Measurements from ENCODE around the gene GRIP2.

Gene GRIP2

DNA sequence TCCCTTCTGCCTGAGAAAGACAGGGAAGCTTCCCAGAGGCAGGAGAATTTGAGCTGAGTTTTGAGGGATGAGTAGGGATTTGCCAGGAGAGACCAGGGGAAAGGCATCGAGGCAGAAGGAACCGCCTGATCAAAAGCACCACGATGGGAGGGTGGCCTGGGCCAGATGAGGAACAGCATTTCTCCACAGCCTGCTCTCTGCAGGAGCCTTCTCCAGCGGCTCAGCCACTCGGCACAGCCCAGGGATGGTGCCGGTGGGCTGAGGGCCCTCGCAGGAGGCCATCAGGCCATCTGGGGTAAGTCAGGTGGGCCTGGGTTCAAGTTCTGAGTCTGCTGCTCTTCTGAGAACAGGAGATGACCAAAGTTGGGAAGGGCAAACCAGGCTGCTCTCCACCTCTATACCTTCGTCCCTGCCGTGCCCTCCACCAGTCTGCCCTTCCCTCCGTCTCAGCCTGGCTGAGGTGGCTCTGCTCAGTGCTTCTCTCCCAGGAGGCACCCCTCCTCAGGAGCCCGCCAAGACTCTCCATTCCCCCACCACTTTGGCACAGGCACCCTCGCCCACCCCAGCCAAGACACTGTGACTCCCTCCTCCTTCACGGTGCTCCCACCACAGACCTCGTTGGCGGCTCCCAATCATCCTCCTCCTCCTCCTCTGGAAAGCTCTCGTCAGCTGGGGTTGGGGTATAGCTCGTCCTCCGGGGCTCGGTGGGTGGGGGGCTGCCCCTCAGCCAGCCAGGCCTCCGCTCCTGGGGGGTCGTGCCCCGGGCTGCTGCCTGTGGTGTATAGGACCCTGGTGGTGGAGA is 34.9 kb downstream of the GRIP2 start:
- no peak for DNase-seq

DNA sequence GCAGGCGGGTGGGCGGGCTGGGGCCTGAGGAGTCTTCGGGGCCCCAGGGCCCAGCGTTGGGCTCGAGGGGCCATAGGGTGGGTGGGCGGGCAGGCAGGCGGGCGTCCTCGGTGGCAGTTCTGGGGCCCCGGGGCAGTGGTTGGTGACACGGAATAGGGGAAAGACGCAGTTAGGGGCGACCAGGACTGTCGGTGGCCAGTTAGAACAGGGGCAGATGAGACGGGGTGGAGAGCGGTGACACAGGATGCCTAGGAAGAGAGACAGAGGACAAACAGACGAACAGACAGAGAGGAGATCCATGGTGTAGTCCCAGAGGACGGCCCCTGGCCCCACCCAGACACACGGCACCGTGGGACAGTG is 36.5 kb downstream of the GRIP2 start:
- no peak for DNase-seq

GRCh38 chr3:14503033-14503705 is 37.0 kb downstream of the GRIP2 start:
- no peak for DNase-seq

DNA sequence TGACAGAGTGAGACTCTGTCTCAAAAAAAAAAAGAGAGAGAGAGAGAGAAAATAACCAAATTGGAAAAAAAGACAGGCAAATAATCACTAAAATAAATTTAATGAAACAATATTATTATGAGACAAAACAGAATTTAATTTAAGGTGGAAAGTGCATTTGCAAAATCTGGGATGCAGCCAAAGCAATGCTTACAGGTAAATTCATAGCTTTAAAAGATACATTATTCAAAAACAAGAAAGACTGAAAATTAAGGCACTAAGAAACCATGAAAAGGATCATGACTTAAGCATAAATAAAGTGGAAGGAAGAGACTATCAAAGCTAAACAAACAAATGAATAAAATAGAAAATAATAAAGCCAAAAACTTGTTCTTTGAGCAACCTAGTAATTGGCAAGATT is 37.7 kb downstream of the GRIP2 start:
- no peak for DNase-seq

GRCh38 chr3:14497321-14497720 is 42.8 kb downstream of the GRIP2 start:
- DNase-seq, result no peak

DNA sequence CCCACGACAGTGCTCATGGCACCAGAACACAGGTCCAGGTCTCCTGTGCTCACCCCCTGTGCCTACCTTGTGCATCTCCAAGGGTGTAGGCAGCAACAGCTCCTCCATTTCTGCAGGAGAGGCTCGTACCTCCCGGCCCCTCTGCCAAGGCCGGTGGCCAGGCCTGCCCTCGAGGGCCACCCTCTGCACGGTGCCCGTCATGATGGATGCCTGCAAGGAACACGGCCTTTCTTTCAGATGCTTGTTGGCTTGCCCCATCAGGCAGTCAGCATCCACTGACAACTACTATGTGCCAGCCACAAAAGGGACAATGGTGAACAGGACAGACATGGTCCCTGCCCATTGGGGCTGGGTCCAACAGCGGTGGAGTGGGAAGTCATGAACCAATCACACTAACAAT is 43.8 kb downstream of the GRIP2 start:
- DNase-seq, result no peak

DNA sequence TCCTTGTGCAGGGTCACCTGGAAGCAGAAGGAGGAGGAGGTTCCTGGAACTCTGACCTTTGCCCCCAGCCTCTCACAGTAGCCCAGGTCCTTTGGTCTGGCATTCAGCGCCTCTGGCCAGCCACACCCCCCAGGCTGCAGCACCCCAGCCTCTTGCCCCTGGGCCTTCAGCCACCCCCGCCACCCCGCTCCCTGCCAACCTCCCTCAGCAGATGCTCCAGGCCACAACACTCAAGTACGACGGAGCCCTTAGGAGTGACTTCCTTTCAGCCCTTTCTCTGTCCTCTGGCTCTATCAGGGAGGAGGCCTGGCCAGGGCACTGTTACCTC is 45.2 kb downstream of the GRIP2 start:
- no peak for DNase-seq

DNA sequence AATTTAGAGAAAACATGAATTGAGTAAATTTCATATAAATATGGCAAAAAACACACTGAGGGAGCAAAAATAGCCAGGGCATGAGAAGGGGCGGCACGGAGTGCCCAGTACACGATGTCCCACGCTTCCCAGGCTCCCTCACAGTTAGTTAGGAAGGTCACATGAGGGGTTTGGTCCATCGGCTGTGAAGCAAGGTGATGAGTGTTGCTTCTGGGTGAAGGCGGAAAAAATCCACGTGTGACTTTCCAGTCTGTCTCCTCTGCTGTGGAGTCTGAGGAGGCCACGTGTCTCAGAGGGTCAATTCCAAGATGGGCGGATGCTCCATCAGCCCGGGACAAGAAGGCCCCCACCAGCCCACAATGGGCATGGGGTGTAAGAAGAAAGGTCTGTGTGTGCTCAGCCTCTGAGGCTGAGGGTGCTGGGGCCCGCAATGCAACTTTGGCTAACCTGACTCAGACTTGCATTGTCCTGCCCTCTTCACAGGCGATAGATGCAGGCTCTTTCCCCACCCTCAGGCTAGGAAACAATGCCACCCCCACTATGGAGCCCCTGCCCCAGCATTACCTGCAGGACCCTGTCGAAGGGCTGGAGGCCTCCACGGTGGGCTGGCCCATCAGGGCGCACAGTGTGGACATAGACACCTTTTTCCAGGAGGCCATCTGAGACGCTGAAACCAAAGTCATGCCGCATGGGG is 45.7 kb downstream of the GRIP2 start:
- DNase-seq, result no peak

GRCh38 chr3:14492948-14493881 is 46.9 kb downstream of the GRIP2 start:
- no peak for DNase-seq

DNA sequence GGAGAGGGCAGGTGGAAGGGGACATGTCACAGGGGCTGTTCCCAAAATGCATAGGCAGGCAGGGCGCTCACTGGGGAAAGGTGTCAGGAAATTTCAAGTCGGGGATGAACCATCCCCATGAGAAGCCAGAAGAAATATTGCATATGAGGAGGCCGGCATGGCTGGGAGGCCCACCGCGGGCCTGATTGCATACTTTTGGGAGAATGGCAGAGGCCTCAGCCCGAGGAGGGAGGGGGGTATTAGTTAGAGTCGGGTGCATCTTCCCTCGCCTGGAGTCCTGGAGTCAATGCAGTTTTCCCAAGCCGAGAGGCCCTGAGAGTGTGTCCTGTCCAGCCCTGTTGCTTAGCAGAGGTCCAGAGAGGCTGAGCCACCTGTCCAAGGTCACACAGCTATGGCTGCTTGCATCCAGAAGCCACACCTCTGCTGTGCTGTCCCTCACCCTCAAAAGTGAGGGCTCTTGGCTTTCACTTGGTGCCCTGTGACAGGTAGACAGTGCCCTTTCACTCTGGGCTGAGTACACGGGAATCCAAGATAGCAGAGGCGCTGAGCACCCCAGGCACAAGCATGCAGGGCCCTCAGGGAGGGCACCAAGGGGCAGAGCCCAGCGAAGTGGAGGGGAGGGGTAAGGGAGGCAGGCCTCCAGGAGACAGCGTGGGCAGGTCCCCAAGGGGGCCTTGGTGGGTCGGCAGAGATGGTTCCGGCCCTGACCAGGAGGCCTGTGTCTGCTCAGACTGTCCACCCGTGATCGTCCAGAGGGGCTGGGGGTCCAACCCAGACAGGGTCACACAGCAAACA is 48.5 kb downstream of the GRIP2 start:
- no peak for DNase-seq

GRCh38 chr3:14490831-14491230 is 49.3 kb downstream of the GRIP2 start:
- DNase-seq, result no peak

- no peak for DNase-seq
These were observed 49.9 kb downstream of the GRIP2 start for GRCh38 chr3:14490255-14490654.

- DNase-seq, result no peak
These were observed 50.5 kb downstream of the GRIP2 start for GRCh38 chr3:14489641-14490040.

- DNase-seq, result no peak
These were observed 51.7 kb downstream of the GRIP2 start for GRCh38 chr3:14488286-14489041.

DNA sequence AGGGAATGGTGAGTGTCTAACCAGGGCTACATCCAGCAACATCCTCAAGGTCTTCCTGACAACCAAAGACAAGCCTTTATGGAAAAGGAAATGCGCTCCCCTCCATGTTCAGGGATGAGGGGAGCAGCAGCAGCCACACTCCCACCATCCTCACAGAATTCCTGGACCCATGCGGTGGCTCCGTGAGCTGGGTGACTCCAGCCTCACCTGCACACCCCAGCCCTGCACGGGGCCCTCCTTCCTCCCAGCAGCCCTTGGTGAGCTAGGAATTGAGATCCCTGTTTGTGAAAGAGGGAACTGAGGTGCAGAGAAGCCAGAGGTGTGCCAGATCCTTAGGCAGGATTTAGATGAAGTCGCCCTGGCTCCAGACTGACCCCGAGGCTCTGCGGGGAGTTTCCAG is 52.3 kb downstream of the GRIP2 start:
- DNase-seq, result no peak

DNA sequence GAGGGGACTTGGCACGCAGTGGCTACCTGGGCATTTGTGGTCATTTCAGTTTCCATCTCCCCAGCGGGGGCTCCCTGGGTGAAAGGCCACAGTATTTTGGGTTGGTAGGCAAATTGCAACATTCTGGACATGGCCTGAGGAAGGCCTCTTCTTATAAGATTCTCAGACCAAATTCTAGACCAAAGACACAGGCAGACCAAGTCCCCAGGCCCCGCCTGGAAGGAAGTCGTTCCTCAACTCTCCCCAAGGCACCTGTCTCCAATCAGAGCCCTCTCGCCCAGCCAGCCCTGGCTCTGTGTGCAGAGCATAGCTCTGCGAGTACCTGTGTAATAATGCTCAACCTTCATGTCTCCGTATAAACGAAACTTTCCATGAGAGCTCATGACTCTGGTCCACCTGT is 53.1 kb downstream of the GRIP2 start:
- DNase-seq, result no peak

GRCh38 chr3:14486460-14486859 is 53.7 kb downstream of the GRIP2 start:
- no peak for DNase-seq

DNA sequence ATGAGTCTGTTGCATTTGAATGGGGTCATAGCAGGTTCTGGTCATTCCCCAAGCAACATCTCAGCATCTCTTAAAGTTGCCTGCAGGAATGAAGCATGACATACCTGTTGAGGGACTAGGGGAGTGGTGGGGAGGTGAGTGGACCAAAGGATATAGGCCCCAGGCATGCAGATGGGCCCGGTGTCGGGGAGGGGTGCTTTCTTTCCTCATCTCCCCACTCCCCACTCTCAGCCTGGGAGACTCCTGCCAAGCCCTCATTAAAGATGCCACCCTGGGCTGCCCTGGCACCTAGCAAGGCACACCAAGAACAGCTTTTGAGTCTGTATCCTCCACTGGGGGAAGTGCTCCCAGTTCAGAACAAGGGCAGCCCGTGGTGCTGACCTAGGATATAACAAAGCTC is 54.2 kb downstream of the GRIP2 start:
- no peak for DNase-seq

DNA sequence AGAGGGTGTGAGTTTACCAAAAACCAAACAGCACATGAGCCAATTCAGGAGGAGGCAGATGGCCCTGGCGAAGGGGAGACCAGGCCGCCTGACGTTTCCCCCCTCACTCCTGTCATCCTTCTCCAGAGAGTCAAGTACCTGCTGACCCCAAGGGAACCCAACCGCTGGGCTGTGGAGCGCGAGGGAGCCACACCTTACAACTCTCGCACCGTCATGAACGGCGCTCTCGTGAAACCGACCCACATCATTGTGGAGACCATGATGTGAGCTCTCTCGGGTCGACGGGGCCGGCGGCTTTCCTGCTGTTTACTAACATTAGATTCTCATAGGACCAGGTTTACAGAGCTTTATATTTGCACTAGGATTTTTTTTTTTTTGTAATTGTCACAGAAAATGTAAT is 55.4 kb downstream of the GRIP2 start:
- DNase-seq, result no peak

DNA sequence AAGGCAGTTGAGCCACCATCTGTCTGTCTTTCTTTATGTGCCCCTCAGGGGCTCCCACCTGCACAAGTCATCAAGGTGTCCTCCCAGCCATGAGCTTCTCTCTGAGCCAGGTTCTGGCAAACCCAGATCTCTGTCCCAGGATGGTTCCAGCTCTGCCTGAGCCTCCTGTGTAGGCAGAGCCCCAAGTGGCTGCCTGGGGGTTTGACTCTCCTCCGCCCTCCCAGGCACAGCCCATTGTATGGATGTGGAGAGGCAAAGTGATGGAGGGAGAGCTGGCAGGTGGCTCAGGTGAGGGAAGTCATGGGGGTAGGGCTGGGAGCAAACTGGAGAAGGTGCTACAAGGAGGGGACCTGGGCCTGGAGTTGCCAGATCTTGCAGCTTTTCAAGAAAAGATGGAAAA is 56.9 kb downstream of the GRIP2 start:
- no peak for DNase-seq

- no peak for DNase-seq
These were observed 57.8 kb downstream of the GRIP2 start for GRCh38 chr3:14482271-14482721.
